Neural progenitor cell (in vitro differentiated cells): ENCODE data around the gene NFE2L2. TPM values are rescaled to one million over a fixed set of nuclear protein-coding genes. Genes with fewer than 3 reads are reported as not detected.

Experiments used
- DNase-seq: peaks from one replicate; pipeline ENCODE4 v3.0.0-alpha.2; 2016; ENCODE audit warnings: low spot score
- H2AFZ ChIP-seq: fragments of 200-600 bp; sonication (generic); replicated peaks from 2 replicates; pipeline ENCODE4 v1.6.1; 2016; ENCODE audit warnings: antibody characterized with exemption
- H3F3A ChIP-seq: fragments of 200-600 bp; sonication (generic); 2 replicates; pipeline ENCODE4 v1.6.1; 2016; ENCODE audit warnings: antibody characterized with exemption, low read depth
- H3K27ac ChIP-seq: fragments of 200-600 bp; sonication (generic); 2 replicates; pipeline ENCODE4 v1.5.1; 2016; ENCODE audit warnings: mild to moderate bottlenecking
- H3K27me3 ChIP-seq: fragments of 200-600 bp; sonication (generic); 2 replicates; pipeline ENCODE4 v1.6.1; 2016; ENCODE audit warnings: mild to moderate bottlenecking, moderate library complexity
- H3K36me3 ChIP-seq: fragments of 200-600 bp; sonication (generic); 2 replicates; pipeline ENCODE4 v1.5.1; 2016
- H3K4me1 ChIP-seq: fragments of 200-600 bp; sonication (generic); 2 replicates; pipeline ENCODE4 v1.6.1; 2016; ENCODE audit warnings: mixed run types
- H3K4me2 ChIP-seq: fragments of 200-600 bp; sonication (generic); 2 replicates; pipeline ENCODE4 v1.6.1; 2016
- H3K4me3 ChIP-seq: fragments of 200-600 bp; sonication (generic); 2 replicates; pipeline ENCODE4 v1.5.1; 2016
- H3K79me2 ChIP-seq: fragments of 200-600 bp; sonication (generic); 2 replicates; pipeline ENCODE4 v1.6.1; 2016; ENCODE audit warnings: low read depth
- H3K9ac ChIP-seq: fragments of 200-600 bp; sonication (generic); 2 replicates; pipeline ENCODE4 v1.6.1; 2016
- H3K9me3 ChIP-seq: fragments of 200-600 bp; sonication (generic); 2 replicates; pipeline ENCODE4 v1.5.1; 2016; ENCODE audit warnings: low read depth
- H4K20me1 ChIP-seq: fragments of 200-600 bp; sonication (generic); 2 replicates; pipeline ENCODE4 v1.6.1; 2016; ENCODE audit warnings: low read depth
- H3K27ac Mint-ChIP-seq: 3 replicates; pipeline ENCODE4 v1.8.0; 2021; ENCODE audit warnings: mixed read lengths
- H3K27me3 Mint-ChIP-seq: 2 replicates; pipeline ENCODE4 v1.8.0; 2022; ENCODE audit warnings: low read depth, mild to moderate bottlenecking, inconsistent platforms, moderate library complexity, mixed read lengths; ENCODE audit not compliant: insufficient read depth
- H3K36me3 Mint-ChIP-seq: 3 replicates; pipeline ENCODE4 v1.8.0; 2021; ENCODE audit warnings: mixed read lengths
- H3K4me1 Mint-ChIP-seq: 3 replicates; pipeline ENCODE4 v1.8.0; 2021; ENCODE audit warnings: mixed read lengths
- H3K4me3 Mint-ChIP-seq: 3 replicates; pipeline ENCODE4 v1.8.0; 2021; ENCODE audit warnings: mild to moderate bottlenecking, moderate library complexity, mixed read lengths
- H3K9me3 Mint-ChIP-seq: 3 replicates; pipeline ENCODE4 v1.8.0; 2020; ENCODE audit warnings: mixed read lengths
- EZH2 ChIP-seq: fragments of 200-600 bp; sonication (generic); IDR thresholded peaks from 2 replicates; pipeline ENCODE4 v1.6.1; 2017; ENCODE audit warnings: antibody characterized with exemption, mild to moderate bottlenecking, moderate library complexity
- EZH2phosphoT487 ChIP-seq: fragments of 200-600 bp; sonication (generic); IDR thresholded peaks from 2 replicates; pipeline ENCODE4 v1.6.1; 2017; ENCODE audit warnings: antibody characterized with exemption
- total RNA-seq: library from RNA; depleted of rRNA; stranded (reverse); fragments of >200 nt; gene quantifications from 2 replicates; pipeline ENCODE4 v1.2.3, GENCODE V29; 2015; ENCODE audit warnings: low replicate concordance
- TF ChIP-seq, protein P1 (sequence below): fragments of 200-600 bp; sonication (generic); IDR thresholded peaks from 2 replicates; pipeline ENCODE4 v1.5.1; 2017; ENCODE audit warnings: antibody characterized with exemption, mild to moderate bottlenecking

The NFE2L2 gene
- total RNA-seq, 1 donor from 2014 or later: 17.7 TPM

DNA sequence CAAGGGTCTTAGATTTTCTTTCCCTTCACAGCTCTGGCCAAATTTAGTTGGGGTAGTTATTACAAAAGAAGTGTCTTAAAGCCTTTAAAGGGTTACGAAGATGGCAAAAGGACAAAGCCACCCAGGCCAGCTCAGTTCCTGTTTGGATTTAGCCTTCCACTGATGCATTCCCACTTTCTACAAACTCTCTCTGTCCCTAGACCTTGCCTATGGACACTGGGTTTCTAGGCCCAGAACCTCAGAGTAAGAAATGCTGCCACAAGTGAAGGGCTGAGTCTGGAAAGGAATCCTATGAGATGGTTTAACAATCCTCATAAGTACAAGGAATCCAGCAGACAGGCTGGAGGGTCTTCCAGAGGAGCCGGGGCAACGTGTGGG, 13.4 kb downstream of the NFE2L2 start:
- H3K27ac Mint-ChIP-seq: no peak overlapping the region
- Histone ChIP-seq H3K36me3 (no peaks in the 10 kb centered on the region), H3K9ac (no peak overlapping the region), H3K27me3 (no peaks in the 10 kb centered on the region), H3F3A (peaks cover 10% of the 10 kb centered on the region), H3K79me2 (peaks cover 89% of the 10 kb centered on the region), H3K27ac (no peak overlapping the region), H3K9me3 (no peaks in the 10 kb centered on the region), H2AFZ (no peak overlapping the region), H3K4me1 (peaks cover 12% of the 10 kb centered on the region), H3K4me3 (no peak overlapping the region), H4K20me1 (peaks cover 22% of the 10 kb centered on the region), H3K4me2 (no peak overlapping the region)
- peaks cover 5% of the 10 kb centered on the region for H3K4me1 Mint-ChIP-seq
- TF ChIP-seq EZH2phosphoT487: no peak
- TF ChIP-seq, protein P1, sequence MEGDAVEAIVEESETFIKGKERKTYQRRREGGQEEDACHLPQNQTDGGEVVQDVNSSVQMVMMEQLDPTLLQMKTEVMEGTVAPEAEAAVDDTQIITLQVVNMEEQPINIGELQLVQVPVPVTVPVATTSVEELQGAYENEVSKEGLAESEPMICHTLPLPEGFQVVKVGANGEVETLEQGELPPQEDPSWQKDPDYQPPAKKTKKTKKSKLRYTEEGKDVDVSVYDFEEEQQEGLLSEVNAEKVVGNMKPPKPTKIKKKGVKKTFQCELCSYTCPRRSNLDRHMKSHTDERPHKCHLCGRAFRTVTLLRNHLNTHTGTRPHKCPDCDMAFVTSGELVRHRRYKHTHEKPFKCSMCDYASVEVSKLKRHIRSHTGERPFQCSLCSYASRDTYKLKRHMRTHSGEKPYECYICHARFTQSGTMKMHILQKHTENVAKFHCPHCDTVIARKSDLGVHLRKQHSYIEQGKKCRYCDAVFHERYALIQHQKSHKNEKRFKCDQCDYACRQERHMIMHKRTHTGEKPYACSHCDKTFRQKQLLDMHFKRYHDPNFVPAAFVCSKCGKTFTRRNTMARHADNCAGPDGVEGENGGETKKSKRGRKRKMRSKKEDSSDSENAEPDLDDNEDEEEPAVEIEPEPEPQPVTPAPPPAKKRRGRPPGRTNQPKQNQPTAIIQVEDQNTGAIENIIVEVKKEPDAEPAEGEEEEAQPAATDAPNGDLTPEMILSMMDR: no peak
- TF ChIP-seq EZH2: no peak
- H3K36me3 Mint-ChIP-seq: peaks cover 17% of the 10 kb centered on the region
- no peak for DNase-seq
- H3K4me3 Mint-ChIP-seq: peak overlapping the region; percentile 27
- H3K9me3 Mint-ChIP-seq: no peaks in the 10 kb centered on the region
- peaks cover 4% of the 10 kb centered on the region for H3K27me3 Mint-ChIP-seq

DNA sequence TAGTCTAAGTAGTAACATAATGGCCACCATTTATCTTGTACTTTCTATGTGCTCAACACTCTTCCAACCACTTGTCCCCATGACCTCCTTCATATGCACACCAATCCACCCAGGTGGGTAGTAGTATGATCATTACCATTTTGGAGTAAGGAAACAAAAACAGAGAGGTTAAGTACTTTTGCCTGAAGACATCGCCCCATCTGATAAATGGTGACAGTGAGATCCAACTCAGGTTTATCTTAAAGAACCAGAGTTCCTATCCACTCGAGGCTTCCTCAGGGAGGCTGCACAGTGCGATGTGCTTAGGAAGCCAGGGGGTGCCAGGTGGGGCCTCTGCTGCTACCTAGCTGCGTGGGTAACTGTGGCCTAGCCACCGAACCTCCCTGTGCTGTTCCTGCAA, 14.1 kb downstream of the NFE2L2 start:
- Mint-ChIP-seq H3K9me3 (no peaks in the 10 kb centered on the region), H3K4me3 (no peak overlapping the region), H3K36me3 (peaks cover 17% of the 10 kb centered on the region), H3K4me1 (peaks cover 9% of the 10 kb centered on the region), H3K27ac (no peak overlapping the region), H3K27me3 (peaks cover 4% of the 10 kb centered on the region)
- peaks cover 23% of the 10 kb centered on the region for H4K20me1 ChIP-seq
- DNase-seq: no peak
- TF ChIP-seq EZH2: no peak
- no peak for TF ChIP-seq EZH2phosphoT487
- TF ChIP-seq, protein P1: no peak
- H3K27me3 ChIP-seq: no peaks in the 10 kb centered on the region
- peaks cover 10% of the 10 kb centered on the region for H3F3A ChIP-seq
- no peak overlapping the region for H2AFZ ChIP-seq
- H3K36me3 ChIP-seq: no peaks in the 10 kb centered on the region
- H3K27ac ChIP-seq: no peak overlapping the region
- no peak overlapping the region for H3K9ac ChIP-seq
- H3K9me3 ChIP-seq: no peaks in the 10 kb centered on the region
- no peak overlapping the region for H3K4me2 ChIP-seq
- peaks cover 89% of the 10 kb centered on the region for H3K79me2 ChIP-seq
- peaks cover 13% of the 10 kb centered on the region for H3K4me1 ChIP-seq
- no peak overlapping the region for H3K4me3 ChIP-seq

DNA sequence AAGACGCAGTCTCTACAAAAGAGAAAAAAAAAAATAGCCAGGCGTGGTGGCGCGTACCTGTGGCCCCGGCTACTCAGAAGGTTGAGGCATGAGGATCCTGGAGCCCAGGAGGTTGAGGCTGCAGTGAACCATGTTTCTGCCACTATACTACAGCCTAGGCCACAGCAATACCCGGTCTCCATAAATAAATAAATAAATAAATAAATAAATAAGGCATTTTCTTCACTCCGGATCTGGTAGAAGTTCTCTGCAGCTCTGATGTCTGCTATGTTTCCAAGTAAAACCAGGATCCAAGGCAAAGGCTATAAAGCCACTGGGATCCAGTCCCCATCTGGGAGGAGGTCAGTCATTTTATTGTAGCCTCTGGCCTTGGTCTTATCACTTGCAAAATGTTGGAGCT, 15.5 kb downstream of the NFE2L2 start:
- H3K4me2 ChIP-seq: no peak overlapping the region
- H3K27ac ChIP-seq: no peak overlapping the region
- no peak overlapping the region for H3K27ac Mint-ChIP-seq
- no peak overlapping the region for H2AFZ ChIP-seq
- DNase-seq: no peak
- peaks cover 4% of the 10 kb centered on the region for H3K27me3 Mint-ChIP-seq
- H3K27me3 ChIP-seq: no peaks in the 10 kb centered on the region
- TF ChIP-seq EZH2 (no peak), EZH2phosphoT487 (no peak)
- TF ChIP-seq, protein P1: no peak
- peaks cover 22% of the 10 kb centered on the region for H3K36me3 Mint-ChIP-seq
- H3K36me3 ChIP-seq: no peaks in the 10 kb centered on the region
- H3K4me3 ChIP-seq: no peak overlapping the region
- H3K4me3 Mint-ChIP-seq: no peak overlapping the region
- peaks cover 6% of the 10 kb centered on the region for H3K9me3 Mint-ChIP-seq
- H3K4me1 ChIP-seq: peaks cover 8% of the 10 kb centered on the region
- H3K79me2 ChIP-seq: peaks cover 92% of the 10 kb centered on the region
- H4K20me1 ChIP-seq: peaks cover 11% of the 10 kb centered on the region
- H3K9me3 ChIP-seq: no peaks in the 10 kb centered on the region
- H3F3A ChIP-seq: peaks cover 2% of the 10 kb centered on the region
- no peak overlapping the region for H3K9ac ChIP-seq
- H3K4me1 Mint-ChIP-seq: peaks cover 15% of the 10 kb centered on the region
